ENCODE results near the gene RPL41. TPM values are rescaled to one million over a fixed set of nuclear protein-coding genes. Genes with fewer than 3 reads are reported as not detected.

Gene RPL41
- total RNA-seq, 1 donor from 2014 or later = 2,458 TPM

DNA sequence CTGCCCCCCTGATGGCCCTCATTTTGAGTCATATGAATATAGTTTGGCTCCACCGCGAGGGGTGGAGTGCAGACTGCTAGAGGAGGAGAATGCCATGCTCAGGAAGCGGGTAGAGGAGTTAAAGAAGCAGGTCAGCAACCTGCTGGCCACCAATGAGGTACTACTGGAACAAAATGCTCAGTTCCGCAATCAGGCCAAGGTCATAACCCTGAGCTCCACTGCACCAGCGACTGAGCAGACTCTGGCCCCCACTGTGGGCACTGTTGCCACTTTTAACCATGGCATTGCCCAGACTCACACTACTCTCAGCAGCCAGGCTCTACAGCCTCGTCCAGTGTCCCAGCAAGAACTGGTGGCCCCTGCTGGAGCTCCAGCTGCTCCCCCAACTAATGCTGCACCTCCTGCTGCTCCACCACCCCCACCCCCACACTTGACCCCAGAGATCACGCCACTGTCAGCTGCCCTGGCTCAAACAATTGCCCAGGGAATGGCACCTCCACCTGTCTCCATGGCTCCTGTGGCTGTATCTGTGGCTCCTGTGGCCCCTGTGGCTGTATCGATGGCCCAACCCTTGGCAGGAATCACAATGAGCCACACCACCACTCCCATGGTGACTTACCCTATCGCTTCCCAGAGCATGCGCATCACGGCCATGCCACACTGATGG, 4.9 kb downstream of the RPL41 start:
- TF ChIP-seq POLR2AphosphoS5 (IDR thresholded peaks at IDR 0.05; ENCODE audit: insufficient read depth in 1 of 2, low read depth in 1 of 2) (no peak), CTCF (IDR thresholded peaks at IDR 0.05) (no peak), POLR2A (IDR thresholded peaks at IDR 0.05) (no peak)
- no peaks in the 10 kb centered on the region for H3K27me3 ChIP-seq
- no peaks in the 10 kb centered on the region for H3K9me3 ChIP-seq
- no peak for DNase-seq (ENCODE audit: extremely low spot score in 2 of 2)
- peak overlapping the region; percentile 95 for H3K27ac ChIP-seq
- H3K36me3 ChIP-seq = peaks cover 0 to 13% of the 10 kb centered on the region in 2 donors
- intact Hi-C loops (cut with DNase I) = loop anchor here (5.0 to 10.0 kb wide), 2 partner anchors 41 to 103 kb away; partner anchors contain the start of genes NABP2 and RNF41
- H3K4me3 ChIP-seq = no peak overlapping the region
- H3K4me1 ChIP-seq = peaks cover 22% of the 10 kb centered on the region

GRCh38 chr12:56122637-56123036, 6.2 kb downstream of the RPL41 start:
- peaks cover 0 to 13% of the 10 kb centered on the region in 2 donors for H3K36me3 ChIP-seq
- H3K4me3 ChIP-seq = no peak overlapping the region
- TF ChIP-seq CTCF (IDR thresholded peaks at IDR 0.05) = no peak
- no peak for TF ChIP-seq POLR2A (IDR thresholded peaks at IDR 0.05)
- no peak for TF ChIP-seq POLR2AphosphoS5 (IDR thresholded peaks at IDR 0.05; ENCODE audit: insufficient read depth in 1 of 2, low read depth in 1 of 2)
- DNase-seq (ENCODE audit: extremely low spot score in 2 of 2) = no peak
- H3K27me3 ChIP-seq = no peaks in the 10 kb centered on the region
- H3K9me3 ChIP-seq = no peaks in the 10 kb centered on the region
- H3K27ac ChIP-seq = no peak overlapping the region
- intact Hi-C loops (cut with DNase I) = loop anchor here (5.0 to 10.0 kb wide), 2 partner anchors 40 to 102 kb away; partner anchors contain the start of genes NABP2 and RNF41
- peaks cover 34% of the 10 kb centered on the region for H3K4me1 ChIP-seq

DNA sequence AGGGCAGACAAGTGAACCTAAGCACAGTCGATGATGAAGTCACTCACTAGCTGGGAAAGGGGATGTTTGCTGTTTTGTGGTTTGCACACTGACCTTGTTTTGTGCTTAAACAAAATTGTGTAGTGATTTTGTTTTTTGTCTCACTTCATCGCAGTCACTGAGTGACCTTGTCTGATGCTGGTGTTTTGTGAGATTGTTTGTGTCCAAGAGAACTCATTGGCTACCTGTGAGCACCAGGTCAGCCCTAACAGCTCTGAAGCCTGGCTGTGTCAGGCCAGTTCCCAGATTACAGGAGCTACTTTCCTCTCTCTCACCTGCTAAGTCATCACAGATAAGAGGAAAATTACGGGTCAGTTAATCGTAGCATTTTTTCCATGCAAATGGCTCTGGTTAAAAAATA, 7.7 kb downstream of the RPL41 start:
- peaks cover 27% of the 10 kb centered on the region for H3K4me1 ChIP-seq
- intact Hi-C loops (cut with DNase I) = loop anchor here (5.0 to 10.0 kb wide), 2 partner anchors 38 to 101 kb away; partner anchors contain the start of genes NABP2 and RNF41
- no peaks in the 10 kb centered on the region for H3K9me3 ChIP-seq
- DNase-seq (ENCODE audit: extremely low spot score in 2 of 2) = no peak
- H3K27me3 ChIP-seq = no peaks in the 10 kb centered on the region
- peaks cover 0 to 13% of the 10 kb centered on the region in 2 donors for H3K36me3 ChIP-seq
- TF ChIP-seq POLR2AphosphoS5 (IDR thresholded peaks at IDR 0.05; ENCODE audit: insufficient read depth in 1 of 2, low read depth in 1 of 2) (no peak), CTCF (IDR thresholded peaks at IDR 0.05) (no peak), POLR2A (IDR thresholded peaks at IDR 0.05) (no peak)
- H3K27ac ChIP-seq = no peak overlapping the region
- no peak overlapping the region for H3K4me3 ChIP-seq

- no peaks in the 10 kb centered on the region for H3K9me3 ChIP-seq
- H3K4me3 ChIP-seq = peak overlapping the region; percentile 34 to 86
- H3K36me3 ChIP-seq = peaks cover 0 to 15% of the 10 kb centered on the region in 2 donors
- no peaks in the 10 kb centered on the region for H3K27me3 ChIP-seq
- intact Hi-C loops (cut with DNase I) = loop anchor here (10.0 kb wide), 1 partner anchor 98 kb away; the partner anchor contains the start of genes NABP2 and RNF41
- H3K4me1 ChIP-seq = peaks cover 35% of the 10 kb centered on the region
- H3K27ac ChIP-seq = peak overlapping the region; percentile 95
- TF ChIP-seq POLR2A (IDR thresholded peaks at IDR 0.05) (no peak), CTCF (IDR thresholded peaks at IDR 0.05) (no peak), POLR2AphosphoS5 (IDR thresholded peaks at IDR 0.05; ENCODE audit: insufficient read depth in 1 of 2, low read depth in 1 of 2) (no peak)
- DNase-seq (ENCODE audit: extremely low spot score in 2 of 2) = no peak
These were observed 10.4 kb downstream of the RPL41 start for GRCh38 chr12:56126732-56127239.

DNA sequence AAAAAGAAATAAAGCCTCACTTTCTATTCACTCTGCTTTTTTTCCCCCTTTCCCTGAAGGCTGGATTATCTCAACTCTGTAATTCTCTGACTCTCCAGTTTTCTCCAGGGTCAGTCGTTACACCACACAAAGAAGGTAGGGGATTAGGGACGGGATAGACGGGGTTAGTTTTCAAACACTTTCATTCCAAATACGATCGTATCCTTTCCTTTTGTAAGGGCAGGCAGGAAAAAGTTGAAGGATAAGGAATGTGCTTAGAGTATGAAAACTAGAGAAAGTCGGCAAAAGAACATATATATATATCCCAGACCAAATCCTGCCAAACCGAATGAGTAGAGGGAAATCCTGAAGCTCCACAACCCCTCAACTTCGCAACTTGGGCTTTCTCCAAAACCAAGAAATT, 11.1 kb downstream of the RPL41 start:
- intact Hi-C loops (cut with DNase I) = loop anchor here (10.0 kb wide), 1 partner anchor 97 kb away; the partner anchor contains the start of genes NABP2 and RNF41
- no peak for DNase-seq (ENCODE audit: extremely low spot score in 2 of 2)
- H3K27ac ChIP-seq = peak overlapping the region; percentile 95
- peak overlapping the region; percentile 34 to 86 for H3K4me3 ChIP-seq
- H3K4me1 ChIP-seq = peaks cover 35% of the 10 kb centered on the region
- H3K27me3 ChIP-seq = no peaks in the 10 kb centered on the region
- TF ChIP-seq POLR2A (IDR thresholded peaks at IDR 0.05) = peak in 1 of 2 donors; percentile 36
- TF ChIP-seq POLR2AphosphoS5 (IDR thresholded peaks at IDR 0.05; ENCODE audit: insufficient read depth in 1 of 2, low read depth in 1 of 2) = no peak
- H3K9me3 ChIP-seq = no peaks in the 10 kb centered on the region
- H3K36me3 ChIP-seq = peaks cover 0 to 21% of the 10 kb centered on the region in 2 donors
